ENCODE measurements around the gene LEF1.

The LEF1 gene

GRCh38 chr4:108146819-108147218, 21.9 kb downstream of the LEF1 start:
- FAIRE-seq = no peak

- FAIRE-seq = no peak
These were observed 22.4 kb downstream of the LEF1 start for GRCh38 chr4:108146336-108146735.

- FAIRE-seq = no peak
These were observed 24.3 kb downstream of the LEF1 start for GRCh38 chr4:108144451-108144850.

GRCh38 chr4:108143515-108143914, 25.2 kb downstream of the LEF1 start:
- FAIRE-seq = no peak

GRCh38 chr4:108142870-108143269, 25.9 kb downstream of the LEF1 start:
- no peak for FAIRE-seq

- no peak for FAIRE-seq
These were observed 27.4 kb downstream of the LEF1 start for GRCh38 chr4:108141213-108141950.

- FAIRE-seq = no peak
These were observed 28.4 kb downstream of the LEF1 start for GRCh38 chr4:108140328-108140727.

GRCh38 chr4:108139089-108139488, 29.6 kb downstream of the LEF1 start:
- no peak for FAIRE-seq

- no peak for FAIRE-seq
These were observed 33.1 kb downstream of the LEF1 start for GRCh38 chr4:108135549-108136209.

- FAIRE-seq = no peak
These were observed 37.8 kb downstream of the LEF1 start for GRCh38 chr4:108130955-108131354.

GRCh38 chr4:108129196-108129595, 39.5 kb downstream of the LEF1 start:
- no peak for FAIRE-seq

GRCh38 chr4:108126806-108127205, 41.9 kb downstream of the LEF1 start:
- no peak for FAIRE-seq

GRCh38 chr4:108120789-108121188, 47.9 kb downstream of the LEF1 start:
- FAIRE-seq = no peak

- FAIRE-seq = peak; percentile 31
These were observed 49.4 kb downstream of the LEF1 start for GRCh38 chr4:108119199-108119800.

- no peak for FAIRE-seq
These were observed 50.2 kb downstream of the LEF1 start for GRCh38 chr4:108118505-108118904.

- FAIRE-seq = no peak
These were observed 51.1 kb downstream of the LEF1 start for GRCh38 chr4:108117418-108118182.

GRCh38 chr4:108116423-108117168, 52.1 kb downstream of the LEF1 start:
- FAIRE-seq = no peak

GRCh38 chr4:108115168-108115526, 53.6 kb downstream of the LEF1 start:
- no peak for FAIRE-seq

GRCh38 chr4:108114503-108114902, 54.2 kb downstream of the LEF1 start:
- FAIRE-seq = no peak

GRCh38 chr4:108113229-108113628, 55.5 kb downstream of the LEF1 start:
- no peak for FAIRE-seq

GRCh38 chr4:108111781-108112180, 57.0 kb downstream of the LEF1 start:
- no peak for FAIRE-seq

GRCh38 chr4:108110450-108110849, 58.3 kb downstream of the LEF1 start:
- no peak for FAIRE-seq

- no peak for FAIRE-seq
These were observed 58.7 kb downstream of the LEF1 start for GRCh38 chr4:108109997-108110416.

Measured in endometrium (tissue), 2 donors.